ENCODE results near the gene C5orf52.

DNA sequence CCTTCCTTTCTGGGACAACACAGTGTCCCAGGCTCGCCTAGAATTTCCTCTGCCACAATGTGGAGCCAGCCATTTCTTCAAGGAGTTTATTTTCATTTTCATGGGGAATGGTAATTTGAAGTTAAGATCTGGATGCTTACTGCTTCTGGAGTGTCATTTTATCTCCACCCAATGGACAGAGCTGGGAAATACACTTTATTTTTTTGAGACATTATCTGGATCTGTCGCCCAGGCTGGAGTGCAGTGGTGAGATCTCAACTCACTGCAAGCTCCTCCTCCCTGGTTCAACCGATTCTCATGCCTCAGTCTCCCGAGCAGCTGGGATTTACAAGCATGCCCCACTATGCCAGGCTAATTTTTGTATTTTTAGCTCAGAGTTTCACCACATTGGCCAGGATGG, 47.2 kb downstream of the C5orf52 start:
- no peak for TF ChIP-seq GATA2 (IDR thresholded peaks at IDR 0.05; ENCODE audit: low read depth, low read length)
- no peak for TF ChIP-seq GATA3 (IDR thresholded peaks at IDR 0.05; ENCODE audit: low read depth, low read length)

Measured in SH-SY5Y (cell line).